Neutrophil (primary cell): ENCODE data around the gene ZDHHC11B.
"Not testable (repeated sequence)": the region's sequence is repeated elsewhere in the genome, so short reads cannot be mapped to it uniquely, and the experiment has no call there.

ENCODE experiments used
- H3K27ac ChIP-seq: fragments of 200-600 bp; sonication (generic); 2 replicates; pipeline ENCODE4 v1.5.1; 2016; ENCODE audit warnings: mild to moderate bottlenecking, moderate library complexity
- H3K27me3 ChIP-seq: fragments of 200-600 bp; sonication (generic); 2 replicates; pipeline ENCODE4 v1.6.0; 2016; ENCODE audit warnings: mild to moderate bottlenecking
- H3K36me3 ChIP-seq: fragments of 200-600 bp; sonication (generic); 2 replicates; pipeline ENCODE4 v1.5.1; 2017
- H3K4me1 ChIP-seq, 2 experiments: fragments of 200-600 bp in 1 of 2; sonication (generic) in 1 of 2; 1 replicate in 1 of 2; 2 replicates in 1 of 2; pipeline versions ENCODE4 v1.5.1 to v1.6.1; 2013 to 2016; ENCODE audit warnings: low read depth in 1 of 2, low read length in 1 of 2, mild to moderate bottlenecking in 1 of 2, moderate library complexity in 1 of 2; ENCODE audit not compliant: control insufficient read depth in 1 of 2, insufficient read depth in 1 of 2
- H3K4me3 ChIP-seq, 2 experiments: fragments of 200-600 bp in 1 of 2; sonication (generic) in 1 of 2; 1 replicate in 1 of 2; 2 replicates in 1 of 2; pipeline ENCODE4 v1.5.1; 2013 to 2016; ENCODE audit warnings: low read depth in 1 of 2, low read length in 1 of 2, mild to moderate bottlenecking in 1 of 2, moderate library complexity in 1 of 2
- H3K9me3 ChIP-seq: fragments of 200-600 bp; sonication (generic); 2 replicates; pipeline ENCODE4 v1.5.1; 2016
- TF ChIP-seq, protein P1 (sequence below): fragments of 200-600 bp; sonication (generic); IDR thresholded peaks from 2 replicates; pipeline ENCODE4 v1.5.1; 2016; ENCODE audit warnings: antibody characterized with exemption

The ZDHHC11B gene

DNA sequence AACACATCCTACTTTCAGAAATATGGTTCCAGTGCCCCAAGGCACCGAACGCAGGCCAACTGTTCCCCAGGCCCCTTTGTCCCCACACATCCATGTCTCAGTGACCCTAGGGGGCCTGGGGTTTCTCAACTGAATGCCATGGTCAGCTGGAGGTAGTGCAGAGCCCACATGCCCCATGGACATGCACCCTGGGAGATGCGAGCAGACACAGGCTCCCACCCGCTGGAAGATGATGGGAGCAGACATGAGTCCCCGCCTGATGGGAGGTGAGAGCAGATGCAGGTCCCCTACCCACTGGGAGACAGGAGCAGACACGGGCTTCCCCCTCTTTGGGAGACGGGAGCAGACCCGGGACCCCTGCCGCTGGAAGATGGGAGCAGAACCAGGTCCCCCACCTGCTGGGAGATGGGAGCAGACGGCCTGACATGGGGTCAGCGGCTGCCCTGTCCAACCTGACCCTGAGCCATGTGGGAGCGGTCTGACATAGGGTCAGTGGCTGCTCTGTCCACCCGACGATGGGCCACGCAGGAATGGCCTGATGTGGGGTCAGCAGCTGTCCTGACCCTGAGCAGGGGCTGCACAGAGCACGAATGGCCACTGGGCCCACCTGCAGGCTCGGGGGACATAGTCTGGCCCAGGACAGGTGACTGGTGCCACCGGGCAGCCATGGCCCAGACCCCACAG lies 18.4 kb downstream of the ZDHHC11B start:
- no peak overlapping the region for H3K27ac ChIP-seq
- H3K4me3 ChIP-seq = no peak overlapping the region
- H3K9me3 ChIP-seq = no peaks in the 10 kb centered on the region
- peaks cover 4% of the 10 kb centered on the region for H3K27me3 ChIP-seq
- no peaks in the 10 kb centered on the region for H3K4me1 ChIP-seq
- TF ChIP-seq, protein P1, sequence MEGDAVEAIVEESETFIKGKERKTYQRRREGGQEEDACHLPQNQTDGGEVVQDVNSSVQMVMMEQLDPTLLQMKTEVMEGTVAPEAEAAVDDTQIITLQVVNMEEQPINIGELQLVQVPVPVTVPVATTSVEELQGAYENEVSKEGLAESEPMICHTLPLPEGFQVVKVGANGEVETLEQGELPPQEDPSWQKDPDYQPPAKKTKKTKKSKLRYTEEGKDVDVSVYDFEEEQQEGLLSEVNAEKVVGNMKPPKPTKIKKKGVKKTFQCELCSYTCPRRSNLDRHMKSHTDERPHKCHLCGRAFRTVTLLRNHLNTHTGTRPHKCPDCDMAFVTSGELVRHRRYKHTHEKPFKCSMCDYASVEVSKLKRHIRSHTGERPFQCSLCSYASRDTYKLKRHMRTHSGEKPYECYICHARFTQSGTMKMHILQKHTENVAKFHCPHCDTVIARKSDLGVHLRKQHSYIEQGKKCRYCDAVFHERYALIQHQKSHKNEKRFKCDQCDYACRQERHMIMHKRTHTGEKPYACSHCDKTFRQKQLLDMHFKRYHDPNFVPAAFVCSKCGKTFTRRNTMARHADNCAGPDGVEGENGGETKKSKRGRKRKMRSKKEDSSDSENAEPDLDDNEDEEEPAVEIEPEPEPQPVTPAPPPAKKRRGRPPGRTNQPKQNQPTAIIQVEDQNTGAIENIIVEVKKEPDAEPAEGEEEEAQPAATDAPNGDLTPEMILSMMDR = no peak
- H3K36me3 ChIP-seq = no peaks in the 10 kb centered on the region

GRCh38 chr5:763998-764781 lies 20.3 kb downstream of the ZDHHC11B start:
- H3K4me1 ChIP-seq = no peaks in the 10 kb centered on the region
- no peaks in the 10 kb centered on the region for H3K9me3 ChIP-seq
- no peaks in the 10 kb centered on the region for H3K36me3 ChIP-seq
- no peak overlapping the region for H3K4me3 ChIP-seq
- H3K27me3 ChIP-seq = peaks cover 9% of the 10 kb centered on the region
- TF ChIP-seq, protein P1 = no peak
- no peak overlapping the region for H3K27ac ChIP-seq

GRCh38 chr5:763397-763796 lies 21.1 kb downstream of the ZDHHC11B start:
- Histone ChIP-seq H3K4me3 (no peak overlapping the region), H3K4me1 (no peaks in the 10 kb centered on the region), H3K9me3 (no peaks in the 10 kb centered on the region), H3K27ac (no peak overlapping the region), H3K27me3 (peaks cover 16% of the 10 kb centered on the region), H3K36me3 (no peaks in the 10 kb centered on the region)
- TF ChIP-seq, protein P1 = no peak

DNA sequence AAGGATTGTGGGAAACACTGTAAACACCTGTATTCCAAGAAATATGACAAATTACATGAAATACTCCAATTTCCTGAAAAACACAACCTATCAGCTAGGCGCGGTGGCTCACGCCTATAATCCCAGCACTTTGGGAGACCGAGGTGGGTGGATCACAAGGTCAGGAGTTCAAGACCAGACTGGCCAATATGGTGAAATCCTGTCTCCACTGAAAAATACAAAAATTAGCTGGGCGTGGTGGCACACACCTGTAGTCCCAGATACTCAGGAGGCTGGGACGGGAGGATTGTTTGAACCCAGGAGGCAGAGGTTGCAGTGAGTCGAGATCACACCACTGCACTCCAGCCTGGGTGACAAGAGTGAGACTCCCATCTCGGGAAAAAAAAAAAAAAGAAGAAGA lies 21.5 kb downstream of the ZDHHC11B start:
- H3K27me3 ChIP-seq = peaks cover 16% of the 10 kb centered on the region
- not testable (repeated sequence) for H3K4me1 ChIP-seq, H3K4me3 ChIP-seq, H3K9me3 ChIP-seq, H3K27ac ChIP-seq, H3K36me3 ChIP-seq

DNA sequence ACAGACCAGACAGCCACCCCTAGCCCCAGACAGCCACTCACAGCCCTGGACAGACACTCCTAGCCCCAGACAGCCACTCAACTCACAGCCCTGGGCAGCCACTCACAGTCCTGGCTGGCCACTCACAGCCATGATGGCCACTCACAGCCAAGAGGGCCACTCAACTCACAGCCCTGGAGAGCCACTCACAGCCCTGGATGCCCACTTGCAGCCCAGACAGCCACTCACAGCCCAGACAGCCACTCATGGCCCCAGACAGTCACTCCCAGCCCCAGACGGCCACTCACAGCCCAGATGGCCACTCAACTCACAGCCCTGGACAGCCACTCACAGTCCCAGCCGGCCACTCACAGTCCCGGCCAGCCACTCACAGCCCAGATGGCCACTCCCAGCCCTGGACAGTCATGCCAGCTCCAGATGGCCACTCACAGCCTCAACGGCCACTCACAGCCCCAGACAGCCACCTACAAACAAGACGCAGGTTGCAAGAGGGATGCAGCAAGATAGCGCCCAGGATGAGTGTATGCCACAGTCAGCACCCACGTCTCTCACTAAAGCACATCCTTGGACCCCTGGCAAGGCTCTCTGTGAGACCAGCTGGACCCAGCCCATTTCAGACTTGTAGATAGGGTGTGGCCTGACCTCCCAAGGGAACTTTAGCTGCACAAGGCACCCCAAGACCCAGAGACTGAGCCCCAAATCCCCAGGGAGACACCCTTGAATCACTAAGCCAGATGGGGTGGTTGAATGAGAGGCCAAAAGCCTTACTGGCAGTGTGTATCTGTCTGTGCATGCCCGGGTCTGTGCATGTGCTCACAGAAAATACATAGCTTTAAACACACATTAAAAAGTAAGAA lies 22.4 kb downstream of the ZDHHC11B start:
- no peaks in the 10 kb centered on the region for H3K4me1 ChIP-seq
- H3K36me3 ChIP-seq = no peaks in the 10 kb centered on the region
- H3K27me3 ChIP-seq = peaks cover 16% of the 10 kb centered on the region
- no peak overlapping the region for H3K4me3 ChIP-seq
- no peaks in the 10 kb centered on the region for H3K9me3 ChIP-seq
- no peak overlapping the region for H3K27ac ChIP-seq
- TF ChIP-seq, protein P1 = no peak
